Activated T-cell treated with anti-CD3 and anti-CD28 coated beads, Interleukin-2, amount 50 U/mL, for 72 hours (primary cell): ENCODE measurements around the gene EPB41L2. TPM values are rescaled to one million over a fixed set of nuclear protein-coding genes. Genes with fewer than 3 reads are reported as not detected.
"Not testable (repeated sequence)": the region's sequence is repeated elsewhere in the genome, so short reads cannot be mapped to it uniquely, and the experiment has no call there.

Experiments used
- ATAC-seq, 2 donors: fragments of 150-1000 bp; cut with Tn5 transposase; replicated peaks in 1 of 2; 2 replicates each; pipeline ENCODE4 v1.10.0; 2021; ENCODE audit warnings: moderate library complexity in 2 of 2, mild to moderate bottlenecking in 1 of 2
- DNase-seq, 2 donors: peaks; one replicate each; pipeline ENCODE4 v3.0.0; 2021 to 2022; ENCODE audit warnings: mixed read lengths in 1 of 2
- H3K27ac Mint-ChIP-seq: one replicate; pipeline ENCODE4 v1.8.0; 2022; ENCODE audit warnings: mild to moderate bottlenecking, moderate library complexity, mixed read lengths
- H3K27me3 Mint-ChIP-seq: one replicate; pipeline ENCODE4 v1.8.0; 2022; ENCODE audit warnings: low read depth, mixed read lengths
- H3K36me3 Mint-ChIP-seq, 2 donors: one replicate each; pipeline ENCODE4 v1.8.0; 2022; ENCODE audit warnings: mixed read lengths in 2 of 2, mild to moderate bottlenecking in 1 of 2; ENCODE audit not compliant: insufficient read depth in 2 of 2
- H3K4me1 Mint-ChIP-seq: one replicate; pipeline ENCODE4 v1.8.0; 2022; ENCODE audit warnings: low read depth, mixed read lengths
- H3K4me3 Mint-ChIP-seq, 2 donors: one replicate each; pipeline ENCODE4 v1.8.0; 2022; ENCODE audit warnings: mild to moderate bottlenecking in 2 of 2, mixed read lengths in 2 of 2, moderate library complexity in 2 of 2
- H3K9me3 Mint-ChIP-seq, 2 donors: one replicate each; pipeline ENCODE4 v1.8.0; 2022; ENCODE audit warnings: mixed read lengths in 2 of 2
- total RNA-seq, 2 donors: library from RNA; stranded (reverse); gene quantifications; one replicate each; pipeline ENCODE4 v1.2.3, GENCODE V29; 2022

EPB41L2 gene
- total RNA-seq, 2 donors from 2014 or later = 17.5 to 27.4 TPM

- no peak for ATAC-seq
- Mint-ChIP-seq H3K4me3 (no peak overlapping the region), H3K9me3 (no peaks in the 10 kb centered on the region), H3K4me1 (peaks cover 9% of the 10 kb centered on the region), H3K27ac (no peak overlapping the region), H3K36me3 (no peaks in the 10 kb centered on the region), H3K27me3 (no peaks in the 10 kb centered on the region)
- no peak for DNase-seq
These were observed 237.9 kb downstream of the EPB41L2 start for GRCh38 chr6:130824978-130825694.

- no peak overlapping the region for H3K4me3 Mint-ChIP-seq
- no peaks in the 10 kb centered on the region for H3K27me3 Mint-ChIP-seq
These were observed 240.3 kb downstream of the EPB41L2 start for GRCh38 chr6:130822736-130823135.

GRCh38 chr6:130815200-130816071 lies 247.6 kb downstream of the EPB41L2 start:
- no peaks in the 10 kb centered on the region for H3K4me1 Mint-ChIP-seq
- H3K36me3 Mint-ChIP-seq = peaks cover 2 to 3% of the 10 kb centered on the region in 2 donors
- H3K27me3 Mint-ChIP-seq = no peaks in the 10 kb centered on the region

More at GRCh38 chr6:130822736-130823135, 240.3 kb downstream of the EPB41L2 start:
- no peak overlapping the region for H3K27ac Mint-ChIP-seq
- peaks cover 0 to under 1% of the 10 kb centered on the region in 2 donors for H3K9me3 Mint-ChIP-seq
- peaks cover 9% of the 10 kb centered on the region for H3K4me1 Mint-ChIP-seq
- H3K36me3 Mint-ChIP-seq = no peaks in the 10 kb centered on the region
- ATAC-seq (no peak), DNase-seq (no peak)

GRCh38 chr6:130814506-130814905 lies 248.5 kb downstream of the EPB41L2 start:
- Mint-ChIP-seq H3K27me3 (no peaks in the 10 kb centered on the region), H3K4me1 (no peaks in the 10 kb centered on the region), H3K27ac (no peak overlapping the region), H3K9me3 (peaks cover 0 to 4% of the 10 kb centered on the region in 2 donors), H3K4me3 (no peak overlapping the region), H3K36me3 (peaks cover 2 to 3% of the 10 kb centered on the region in 2 donors)
- ATAC-seq = no peak
- no peak for DNase-seq

More at GRCh38 chr6:130815200-130816071, 247.6 kb downstream of the EPB41L2 start:
- DNase-seq = no peak
- peaks cover 0 to 4% of the 10 kb centered on the region in 2 donors for H3K9me3 Mint-ChIP-seq
- no peak overlapping the region for H3K4me3 Mint-ChIP-seq
- ATAC-seq = no peak
- H3K27ac Mint-ChIP-seq = no peak overlapping the region

GRCh38 chr6:130811932-130812331 lies 251.1 kb downstream of the EPB41L2 start:
- Mint-ChIP-seq H3K27me3 (no peaks in the 10 kb centered on the region), H3K36me3 (no peaks in the 10 kb centered on the region), H3K4me1 (no peaks in the 10 kb centered on the region), H3K9me3 (no peaks in the 10 kb centered on the region), H3K27ac (no peak overlapping the region), H3K4me3 (no peak overlapping the region)
- DNase-seq (no peak), ATAC-seq (no peak)

- ATAC-seq = no peak
- Mint-ChIP-seq H3K4me1 (no peaks in the 10 kb centered on the region), H3K9me3 (no peaks in the 10 kb centered on the region), H3K4me3 (no peak overlapping the region), H3K27ac (no peak overlapping the region), H3K36me3 (no peaks in the 10 kb centered on the region), H3K27me3 (no peaks in the 10 kb centered on the region)
- DNase-seq = no peak
These were observed 252.6 kb downstream of the EPB41L2 start for GRCh38 chr6:130810307-130811030.

GRCh38 chr6:130801368-130801767 lies 261.7 kb downstream of the EPB41L2 start:
- not testable (repeated sequence) for H3K4me1 Mint-ChIP-seq, H3K4me3 Mint-ChIP-seq, H3K9me3 Mint-ChIP-seq, ATAC-seq, H3K27me3 Mint-ChIP-seq, DNase-seq, H3K27ac Mint-ChIP-seq, H3K36me3 Mint-ChIP-seq

- DNase-seq (no peak), ATAC-seq (no peak)
- H3K27me3 Mint-ChIP-seq = no peaks in the 10 kb centered on the region
- H3K4me3 Mint-ChIP-seq = no peak overlapping the region
- peaks cover 15% of the 10 kb centered on the region for H3K4me1 Mint-ChIP-seq
- no peak overlapping the region for H3K27ac Mint-ChIP-seq
- peaks cover 0 to 2% of the 10 kb centered on the region in 2 donors for H3K36me3 Mint-ChIP-seq
- peaks cover 0 to 2% of the 10 kb centered on the region in 2 donors for H3K9me3 Mint-ChIP-seq
These were observed 266.0 kb downstream of the EPB41L2 start for GRCh38 chr6:130797061-130797460.

GRCh38 chr6:130796313-130796905 lies 266.6 kb downstream of the EPB41L2 start:
- H3K27ac Mint-ChIP-seq = no peak overlapping the region
- ATAC-seq (no peak), DNase-seq (no peak)

GRCh38 chr6:130794738-130795137 lies 268.3 kb downstream of the EPB41L2 start:
- H3K27ac Mint-ChIP-seq = no peak overlapping the region
- peaks cover 15% of the 10 kb centered on the region for H3K4me1 Mint-ChIP-seq
- peaks cover 0 to 2% of the 10 kb centered on the region in 2 donors for H3K9me3 Mint-ChIP-seq
- H3K36me3 Mint-ChIP-seq = no peaks in the 10 kb centered on the region
- no peak for ATAC-seq
- no peaks in the 10 kb centered on the region for H3K27me3 Mint-ChIP-seq
- no peak for DNase-seq
- H3K4me3 Mint-ChIP-seq = no peak overlapping the region

More at GRCh38 chr6:130796313-130796905, 266.6 kb downstream of the EPB41L2 start:
- Mint-ChIP-seq H3K4me3 (no peak overlapping the region), H3K36me3 (no peaks in the 10 kb centered on the region), H3K4me1 (peaks cover 15% of the 10 kb centered on the region), H3K9me3 (peaks cover 0 to 2% of the 10 kb centered on the region in 2 donors), H3K27me3 (no peaks in the 10 kb centered on the region)

- peak; percentile 52 to 53 for ATAC-seq
- H3K36me3 Mint-ChIP-seq = no peaks in the 10 kb centered on the region
- DNase-seq = peak in 1 of 2 donors; percentile 2
- no peaks in the 10 kb centered on the region for H3K27me3 Mint-ChIP-seq
- H3K9me3 Mint-ChIP-seq = peaks cover 0 to 2% of the 10 kb centered on the region in 2 donors
- no peak overlapping the region for H3K27ac Mint-ChIP-seq
- no peak overlapping the region for H3K4me3 Mint-ChIP-seq
- peaks cover 15% of the 10 kb centered on the region for H3K4me1 Mint-ChIP-seq
These were observed 268.9 kb downstream of the EPB41L2 start for GRCh38 chr6:130794010-130794697.
